Neural progenitor cell (in vitro differentiated cells): Measurements from ENCODE around the gene SCN3A.

Source experiments
- EZH2 ChIP-seq: fragments of 200-600 bp; sonication (generic); IDR thresholded peaks from 2 replicates; pipeline ENCODE4 v1.6.1; 2017; ENCODE audit warnings: antibody characterized with exemption, mild to moderate bottlenecking, moderate library complexity
- EZH2phosphoT487 ChIP-seq: fragments of 200-600 bp; sonication (generic); IDR thresholded peaks from 2 replicates; pipeline ENCODE4 v1.6.1; 2017; ENCODE audit warnings: antibody characterized with exemption
- TF ChIP-seq, protein P1 (sequence below): fragments of 200-600 bp; sonication (generic); IDR thresholded peaks from 2 replicates; pipeline ENCODE4 v1.5.1; 2017; ENCODE audit warnings: antibody characterized with exemption, mild to moderate bottlenecking

GRCh38 chr2:165110394-165110793 is 93.5 kb downstream of the SCN3A start:
- TF ChIP-seq EZH2 (no peak), EZH2phosphoT487 (no peak)
- TF ChIP-seq, protein P1, sequence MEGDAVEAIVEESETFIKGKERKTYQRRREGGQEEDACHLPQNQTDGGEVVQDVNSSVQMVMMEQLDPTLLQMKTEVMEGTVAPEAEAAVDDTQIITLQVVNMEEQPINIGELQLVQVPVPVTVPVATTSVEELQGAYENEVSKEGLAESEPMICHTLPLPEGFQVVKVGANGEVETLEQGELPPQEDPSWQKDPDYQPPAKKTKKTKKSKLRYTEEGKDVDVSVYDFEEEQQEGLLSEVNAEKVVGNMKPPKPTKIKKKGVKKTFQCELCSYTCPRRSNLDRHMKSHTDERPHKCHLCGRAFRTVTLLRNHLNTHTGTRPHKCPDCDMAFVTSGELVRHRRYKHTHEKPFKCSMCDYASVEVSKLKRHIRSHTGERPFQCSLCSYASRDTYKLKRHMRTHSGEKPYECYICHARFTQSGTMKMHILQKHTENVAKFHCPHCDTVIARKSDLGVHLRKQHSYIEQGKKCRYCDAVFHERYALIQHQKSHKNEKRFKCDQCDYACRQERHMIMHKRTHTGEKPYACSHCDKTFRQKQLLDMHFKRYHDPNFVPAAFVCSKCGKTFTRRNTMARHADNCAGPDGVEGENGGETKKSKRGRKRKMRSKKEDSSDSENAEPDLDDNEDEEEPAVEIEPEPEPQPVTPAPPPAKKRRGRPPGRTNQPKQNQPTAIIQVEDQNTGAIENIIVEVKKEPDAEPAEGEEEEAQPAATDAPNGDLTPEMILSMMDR: no peak
